Natural killer cell (primary cell): ENCODE measurements around the gene BPHL. TPM values are rescaled to one million over a fixed set of nuclear protein-coding genes. Genes with fewer than 3 reads are reported as not detected.
A peak's percentile ranks its signal among the peaks of the same experiment; 100 is the strongest.
"Not testable (repeated sequence)": the region's sequence is repeated elsewhere in the genome, so short reads cannot be mapped to it uniquely, and the experiment has no call there.

Source experiments
- ATAC-seq, 3 donors: fragments of 150-1000 bp in 2 of 3; fragments of 200-7000 bp in 1 of 3; cut with Tn5 transposase; 1 replicate in 1 of 3; 2 replicates in 2 of 3; pipeline ENCODE4 v1.10.0; 2021; ENCODE audit warnings: mild to moderate bottlenecking in 2 of 3, moderate library complexity in 2 of 3
- DNase-seq, 2 donors: peaks; one replicate each; pipeline versions ENCODE4 v3.0.0 to v3.0.0-alpha.2; 2013 to 2021; ENCODE audit warnings: mixed read lengths in 1 of 2
- H3K27ac ChIP-seq: one replicate; pipeline ENCODE4 v1.5.1; 2013; ENCODE audit warnings: mild to moderate bottlenecking, low read length
- H3K27me3 ChIP-seq: one replicate; pipeline ENCODE4 v1.6.1; 2013; ENCODE audit warnings: low read length; ENCODE audit not compliant: control insufficient read depth, insufficient read depth
- H3K36me3 ChIP-seq: one replicate; pipeline ENCODE4 v1.6.1; 2013; ENCODE audit warnings: low read length; ENCODE audit not compliant: control insufficient read depth, insufficient read depth
- H3K4me1 ChIP-seq: one replicate; pipeline ENCODE4 v1.6.1; 2013; ENCODE audit warnings: low read length; ENCODE audit not compliant: control insufficient read depth, insufficient read depth
- H3K4me3 ChIP-seq: one replicate; pipeline ENCODE4 v1.5.1; 2013; ENCODE audit warnings: low read length
- H3K9me3 ChIP-seq: one replicate; pipeline ENCODE4 v1.6.1; 2013; ENCODE audit warnings: low read length; ENCODE audit not compliant: control insufficient read depth, insufficient read depth
- H3K27ac Mint-ChIP-seq, 2 donors: one replicate each; pipeline ENCODE4 v1.8.0; 2022; ENCODE audit warnings: mild to moderate bottlenecking in 2 of 2, mixed read lengths in 2 of 2, moderate library complexity in 1 of 2
- H3K27me3 Mint-ChIP-seq, 2 donors: one replicate each; pipeline ENCODE4 v1.8.0; 2022; ENCODE audit warnings: low read depth in 2 of 2, mixed read lengths in 2 of 2
- H3K36me3 Mint-ChIP-seq: one replicate; pipeline ENCODE4 v1.8.0; 2022; ENCODE audit warnings: mixed read lengths
- H3K4me1 Mint-ChIP-seq, 2 donors: one replicate each; pipeline ENCODE4 v1.8.0; 2022; ENCODE audit warnings: mixed read lengths in 2 of 2
- H3K4me3 Mint-ChIP-seq: one replicate; pipeline ENCODE4 v1.8.0; 2022; ENCODE audit warnings: mild to moderate bottlenecking, moderate library complexity, mixed read lengths
- H3K9me3 Mint-ChIP-seq, 2 donors: one replicate each; pipeline ENCODE4 v1.8.0; 2022; ENCODE audit warnings: mixed read lengths in 2 of 2
- WGBS: methylation state at CpG from one replicate; pipeline ENCODE4 v1.1.7; 2013; ENCODE audit warnings: missing lambda C conversion rate; ENCODE audit not compliant: insufficient coverage; 5-methylcytosine and 5-hydroxymethylcytosine counted together
- intact Hi-C: fragments of 100-400 bp; cut with micrococcal nuclease; formaldehyde crosslinking; loops from one replicate; pipeline ENCODE4 v1.14.2; 2022
- total RNA-seq, 4 donors: library from RNA; stranded (reverse); fragments of 120-200 nt in 1 of 4; gene quantifications; one replicate each; pipeline versions ENCODE4 v1.2.3 to v1.2.4, GENCODE V29; 2013 to 2022
- TF ChIP-seq, protein P1 (sequence below): fragments of 200-600 bp; IDR thresholded peaks from one replicate; pipeline ENCODE4 v1.8.0; 2022; ENCODE audit warnings: antibody characterized with exemption

Gene BPHL
- total RNA-seq, 3 donors from 2014 or later (not counting 1 experiment from before 2014, with no cell fraction given): 2.9 to 5.9 (median 5.7) TPM

DNA sequence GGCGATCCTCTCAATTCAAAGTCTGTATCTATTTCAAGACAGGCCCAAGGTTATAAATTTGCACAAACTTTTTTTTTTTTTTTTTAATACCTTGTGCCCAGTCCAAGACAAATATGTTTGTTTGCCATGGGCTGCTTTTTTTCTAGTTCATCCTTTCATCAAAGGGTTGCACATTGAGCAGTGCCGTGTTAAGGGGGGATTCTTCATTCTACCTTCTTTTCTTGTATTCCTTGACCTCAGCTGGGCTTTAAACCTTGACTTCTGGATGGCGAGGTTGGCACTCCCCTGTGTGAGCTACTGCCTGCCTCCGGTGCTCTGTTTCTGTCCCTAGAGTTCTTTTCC lies 42.8 kb upstream of the BPHL start:
- DNase-seq (no peak), ATAC-seq (peak in 1 of 3 donors; percentile 27)
- H3K27ac Mint-ChIP-seq: peak overlapping the region; percentile 62 to 63
- no peaks in the 10 kb centered on the region for H3K27me3 Mint-ChIP-seq
- Histone ChIP-seq H3K9me3 (no peaks in the 10 kb centered on the region), H3K27me3 (no peaks in the 10 kb centered on the region), H3K4me1 (peaks cover 30% of the 10 kb centered on the region), H3K4me3 (no peak overlapping the region), H3K27ac (peak overlapping the region; percentile 16), H3K36me3 (peaks cover 42% of the 10 kb centered on the region)
- intact Hi-C loops: no loop called here
- H3K9me3 Mint-ChIP-seq: no peaks in the 10 kb centered on the region
- no peaks in the 10 kb centered on the region for H3K36me3 Mint-ChIP-seq
- TF ChIP-seq, protein P1, sequence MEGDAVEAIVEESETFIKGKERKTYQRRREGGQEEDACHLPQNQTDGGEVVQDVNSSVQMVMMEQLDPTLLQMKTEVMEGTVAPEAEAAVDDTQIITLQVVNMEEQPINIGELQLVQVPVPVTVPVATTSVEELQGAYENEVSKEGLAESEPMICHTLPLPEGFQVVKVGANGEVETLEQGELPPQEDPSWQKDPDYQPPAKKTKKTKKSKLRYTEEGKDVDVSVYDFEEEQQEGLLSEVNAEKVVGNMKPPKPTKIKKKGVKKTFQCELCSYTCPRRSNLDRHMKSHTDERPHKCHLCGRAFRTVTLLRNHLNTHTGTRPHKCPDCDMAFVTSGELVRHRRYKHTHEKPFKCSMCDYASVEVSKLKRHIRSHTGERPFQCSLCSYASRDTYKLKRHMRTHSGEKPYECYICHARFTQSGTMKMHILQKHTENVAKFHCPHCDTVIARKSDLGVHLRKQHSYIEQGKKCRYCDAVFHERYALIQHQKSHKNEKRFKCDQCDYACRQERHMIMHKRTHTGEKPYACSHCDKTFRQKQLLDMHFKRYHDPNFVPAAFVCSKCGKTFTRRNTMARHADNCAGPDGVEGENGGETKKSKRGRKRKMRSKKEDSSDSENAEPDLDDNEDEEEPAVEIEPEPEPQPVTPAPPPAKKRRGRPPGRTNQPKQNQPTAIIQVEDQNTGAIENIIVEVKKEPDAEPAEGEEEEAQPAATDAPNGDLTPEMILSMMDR: no peak
- peak overlapping the region; percentile 74 for H3K4me3 Mint-ChIP-seq
- peaks cover 57 to 64% of the 10 kb centered on the region in 2 donors for H3K4me1 Mint-ChIP-seq
- WGBS: 36% methylated on average over 4 of the region's 4 CpGs

DNA sequence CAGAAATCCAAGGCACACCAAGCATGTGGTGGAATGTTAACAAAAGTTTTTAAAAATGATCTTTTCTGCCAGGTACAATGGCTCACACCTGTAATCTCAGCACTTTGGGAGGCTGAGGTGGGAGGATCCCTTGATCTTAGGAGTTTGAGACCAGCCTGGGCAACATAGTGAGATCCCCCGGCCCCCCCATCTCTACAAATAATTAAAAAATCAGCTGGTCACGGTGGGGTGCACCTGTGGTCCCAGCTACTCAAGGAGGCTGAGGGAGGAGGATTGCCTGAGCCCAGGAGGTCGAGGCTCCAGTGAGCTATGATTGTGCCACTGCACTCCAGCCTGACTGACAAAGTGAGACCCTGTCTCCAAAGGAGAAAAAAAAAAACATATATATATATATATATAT lies 42.2 kb upstream of the BPHL start:
- peak overlapping the region; percentile 74 for H3K4me3 Mint-ChIP-seq
- H3K27ac ChIP-seq: peak overlapping the region; percentile 16
- peaks cover 51 to 59% of the 10 kb centered on the region in 2 donors for H3K4me1 Mint-ChIP-seq
- no peaks in the 10 kb centered on the region for H3K27me3 Mint-ChIP-seq
- H3K36me3 ChIP-seq: peaks cover 48% of the 10 kb centered on the region
- no peaks in the 10 kb centered on the region for H3K9me3 Mint-ChIP-seq
- ATAC-seq (no peak), DNase-seq (no peak)
- peak overlapping the region; percentile 62 to 63 for H3K27ac Mint-ChIP-seq
- intact Hi-C loops: no loop called here
- WGBS: 89% methylated on average over 2 of the region's 3 CpGs
- peaks cover 30% of the 10 kb centered on the region for H3K4me1 ChIP-seq
- no peaks in the 10 kb centered on the region for H3K9me3 ChIP-seq
- no peak overlapping the region for H3K4me3 ChIP-seq
- H3K27me3 ChIP-seq: no peaks in the 10 kb centered on the region
- H3K36me3 Mint-ChIP-seq: no peaks in the 10 kb centered on the region
- TF ChIP-seq, protein P1: no peak

DNA sequence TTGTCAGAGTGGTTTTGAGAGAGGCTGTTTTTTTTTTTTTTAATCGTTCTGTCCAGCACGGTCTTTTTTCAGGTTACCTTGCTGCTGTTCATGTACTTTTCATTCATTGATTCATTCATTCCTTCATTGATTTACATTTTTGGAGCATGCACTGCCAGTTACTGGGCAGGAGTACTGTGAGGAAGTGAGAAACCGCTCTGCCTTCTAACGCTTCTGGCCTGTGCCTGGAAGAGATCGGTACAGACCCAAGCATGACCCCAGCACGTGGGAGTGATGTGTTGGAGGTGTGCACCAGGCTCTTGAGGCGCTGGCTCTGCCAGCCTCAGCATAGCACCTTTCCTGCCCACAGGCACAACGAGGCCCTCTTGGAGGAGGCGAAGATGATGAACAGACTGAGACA lies 41.1 kb upstream of the BPHL start:
- intact Hi-C loops: no loop called here
- H3K4me3 Mint-ChIP-seq: no peak overlapping the region
- WGBS: 79% methylated on average over 7 of the region's 9 CpGs
- Histone ChIP-seq H3K4me1 (peaks cover 30% of the 10 kb centered on the region), H3K9me3 (no peaks in the 10 kb centered on the region), H3K36me3 (peaks cover 52% of the 10 kb centered on the region), H3K27ac (no peak overlapping the region), H3K27me3 (no peaks in the 10 kb centered on the region), H3K4me3 (no peak overlapping the region)
- TF ChIP-seq, protein P1: no peak
- DNase-seq (no peak), ATAC-seq (no peak)
- H3K9me3 Mint-ChIP-seq: no peaks in the 10 kb centered on the region
- H3K4me1 Mint-ChIP-seq: peaks cover 53 to 54% of the 10 kb centered on the region in 2 donors
- H3K36me3 Mint-ChIP-seq: peaks cover 4% of the 10 kb centered on the region
- peak overlapping the region; percentile 56 to 62 for H3K27ac Mint-ChIP-seq
- H3K27me3 Mint-ChIP-seq: no peaks in the 10 kb centered on the region

DNA sequence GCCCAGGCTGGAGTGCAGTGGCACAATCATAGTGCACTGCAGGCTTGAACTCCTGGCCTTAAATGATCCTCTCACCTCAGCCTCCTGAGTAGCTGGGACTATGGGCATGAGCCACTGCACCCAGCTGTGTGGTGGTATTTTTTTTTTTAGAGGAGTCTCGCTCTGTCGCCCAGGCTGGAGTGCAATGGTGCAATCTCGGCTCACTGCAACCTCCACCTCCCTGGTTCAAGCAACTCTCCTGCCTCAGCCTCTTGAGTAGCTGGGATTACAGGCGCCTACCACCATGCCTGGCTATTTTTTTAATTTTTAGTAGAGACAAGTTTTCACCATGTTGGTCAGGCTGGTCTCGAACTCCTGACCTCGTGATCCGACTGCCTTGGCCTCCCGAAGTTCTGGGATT lies 39.6 kb upstream of the BPHL start:
- H3K27me3 Mint-ChIP-seq, H3K27me3 ChIP-seq, H3K9me3 Mint-ChIP-seq, H3K27ac ChIP-seq, DNase-seq, intact Hi-C loops, ATAC-seq, H3K9me3 ChIP-seq, H3K4me3 ChIP-seq, H3K4me3 Mint-ChIP-seq: not testable (repeated sequence)
- peak overlapping the region in 1 of 2 donors; percentile 27 for H3K27ac Mint-ChIP-seq
- peaks cover 43 to 55% of the 10 kb centered on the region in 2 donors for H3K4me1 Mint-ChIP-seq
- Histone ChIP-seq H3K4me1 (peaks cover 30% of the 10 kb centered on the region), H3K36me3 (peaks cover 64% of the 10 kb centered on the region)
- 97% methylated on average over 8 of the region's 8 CpGs for WGBS
- peaks cover 17% of the 10 kb centered on the region for H3K36me3 Mint-ChIP-seq
